Measurements from ENCODE around the gene SLC5A10.
"Not testable (repeated sequence)": the region's sequence is repeated elsewhere in the genome, so short reads cannot be mapped to it uniquely, and the experiment has no call there.

SLC5A10 gene

DNA sequence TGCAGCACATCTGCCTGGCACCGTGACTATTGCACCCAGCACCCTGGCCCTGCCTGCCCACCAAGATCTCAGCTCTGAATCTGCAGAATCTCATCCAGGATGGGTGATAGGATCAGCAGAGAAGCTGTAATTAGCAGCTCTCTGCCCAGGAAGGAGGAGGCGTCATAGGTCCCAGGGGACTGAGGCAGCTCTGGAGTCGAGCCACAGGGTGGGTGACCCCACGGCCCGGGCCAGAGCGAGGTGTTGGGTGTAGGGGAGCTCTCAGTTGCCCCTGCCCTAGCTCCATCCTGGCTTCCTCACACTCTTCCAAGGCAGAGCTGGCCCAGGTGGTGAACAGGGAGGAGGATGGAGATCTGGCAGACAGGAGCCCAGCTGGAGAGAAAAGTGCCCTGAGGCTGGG is 70.8 kb downstream of the SLC5A10 start:
- Histone ChIP-seq H3K4me2 (ENCODE audit: low read depth, low read length) (no peak overlapping the region), H3K27me3 (replicated peaks; ENCODE audit: insufficient read depth, low read length) (no peaks in the 10 kb centered on the region), H3F3A (ENCODE audit: insufficient read depth, low read length) (no peaks in the 10 kb centered on the region), H2AFZ (ENCODE audit: low read length) (no peak overlapping the region), H3K4me1 (ENCODE audit: low read length) (no peaks in the 10 kb centered on the region), H3K27ac (ENCODE audit: low read length) (no peak overlapping the region), H3K9me2 (replicated peaks; ENCODE audit: insufficient read depth, low read length) (no peaks in the 10 kb centered on the region), H3K9ac (ENCODE audit: low read length) (no peak overlapping the region), H3K4me3 (ENCODE audit: low read length) (no peak overlapping the region), H4K20me1 (ENCODE audit: insufficient read depth, low read length) (no peaks in the 10 kb centered on the region), H3K79me2 (ENCODE audit: low read length) (no peaks in the 10 kb centered on the region), H3K9me3 (replicated peaks; ENCODE audit: insufficient read depth, low read length) (no peaks in the 10 kb centered on the region), H3K36me3 (replicated peaks; ENCODE audit: insufficient read depth, low read length) (no peaks in the 10 kb centered on the region)
- no peak for DNase-seq
- TF ChIP-seq EZH2 (optimal IDR thresholded peaks at IDR 0.05; ENCODE audit: low read depth, low read length) (no peak), EZH2phosphoT487 (IDR thresholded peaks at IDR 0.05; ENCODE audit: low read length) (no peak)
- TF ChIP-seq, protein P1, sequence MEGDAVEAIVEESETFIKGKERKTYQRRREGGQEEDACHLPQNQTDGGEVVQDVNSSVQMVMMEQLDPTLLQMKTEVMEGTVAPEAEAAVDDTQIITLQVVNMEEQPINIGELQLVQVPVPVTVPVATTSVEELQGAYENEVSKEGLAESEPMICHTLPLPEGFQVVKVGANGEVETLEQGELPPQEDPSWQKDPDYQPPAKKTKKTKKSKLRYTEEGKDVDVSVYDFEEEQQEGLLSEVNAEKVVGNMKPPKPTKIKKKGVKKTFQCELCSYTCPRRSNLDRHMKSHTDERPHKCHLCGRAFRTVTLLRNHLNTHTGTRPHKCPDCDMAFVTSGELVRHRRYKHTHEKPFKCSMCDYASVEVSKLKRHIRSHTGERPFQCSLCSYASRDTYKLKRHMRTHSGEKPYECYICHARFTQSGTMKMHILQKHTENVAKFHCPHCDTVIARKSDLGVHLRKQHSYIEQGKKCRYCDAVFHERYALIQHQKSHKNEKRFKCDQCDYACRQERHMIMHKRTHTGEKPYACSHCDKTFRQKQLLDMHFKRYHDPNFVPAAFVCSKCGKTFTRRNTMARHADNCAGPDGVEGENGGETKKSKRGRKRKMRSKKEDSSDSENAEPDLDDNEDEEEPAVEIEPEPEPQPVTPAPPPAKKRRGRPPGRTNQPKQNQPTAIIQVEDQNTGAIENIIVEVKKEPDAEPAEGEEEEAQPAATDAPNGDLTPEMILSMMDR (IDR thresholded peaks at IDR 0.05; ENCODE audit: low read length): no peak

DNA sequence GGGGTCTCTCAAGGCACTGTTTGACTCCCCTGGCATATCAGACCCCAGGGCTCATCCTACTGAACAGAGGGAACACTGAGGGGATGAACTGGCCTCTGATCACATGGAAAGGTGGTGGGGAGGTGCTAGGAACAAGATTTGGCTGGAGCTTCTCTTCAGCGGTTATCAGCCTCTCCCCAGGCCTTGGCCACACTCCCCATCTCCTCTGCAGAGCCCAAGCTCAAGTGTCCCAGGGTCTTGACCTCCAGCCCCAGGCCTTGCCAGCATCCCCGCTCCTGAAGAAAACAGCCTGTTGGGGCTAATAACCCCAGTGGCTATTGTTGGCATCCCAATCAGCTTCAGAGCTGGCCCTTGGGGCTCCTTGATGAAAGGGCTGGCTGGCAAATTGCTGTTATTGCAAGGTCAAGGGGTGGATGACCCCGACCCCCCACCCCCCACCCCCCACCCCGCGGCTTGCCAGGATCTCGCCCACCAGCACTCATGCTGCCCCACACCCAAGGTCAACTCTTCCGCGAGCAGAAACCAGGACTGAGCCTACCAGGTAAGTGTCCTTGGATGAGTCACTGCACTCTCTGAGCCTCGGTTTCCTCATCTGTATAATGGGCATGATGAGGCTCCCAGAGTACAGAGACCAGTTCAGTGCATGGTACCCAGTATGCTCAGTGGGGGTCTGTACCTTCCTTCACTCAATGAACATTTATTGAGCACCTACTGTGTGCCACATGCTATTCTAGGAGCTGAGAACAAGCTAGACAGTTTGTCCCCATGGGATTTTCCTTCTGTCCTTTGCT is 71.4 kb downstream of the SLC5A10 start:
- Histone ChIP-seq H3K9me2 (replicated peaks; ENCODE audit: insufficient read depth, low read length) (no peaks in the 10 kb centered on the region), H3K36me3 (replicated peaks; ENCODE audit: insufficient read depth, low read length) (no peaks in the 10 kb centered on the region), H3K4me2 (ENCODE audit: low read depth, low read length) (no peak overlapping the region), H3K9me3 (replicated peaks; ENCODE audit: insufficient read depth, low read length) (no peaks in the 10 kb centered on the region), H2AFZ (ENCODE audit: low read length) (no peak overlapping the region), H3K9ac (ENCODE audit: low read length) (no peak overlapping the region), H3K27me3 (replicated peaks; ENCODE audit: insufficient read depth, low read length) (no peaks in the 10 kb centered on the region), H3K4me3 (ENCODE audit: low read length) (no peak overlapping the region), H4K20me1 (ENCODE audit: insufficient read depth, low read length) (no peaks in the 10 kb centered on the region), H3K27ac (ENCODE audit: low read length) (no peak overlapping the region), H3K79me2 (ENCODE audit: low read length) (no peaks in the 10 kb centered on the region), H3K4me1 (ENCODE audit: low read length) (no peaks in the 10 kb centered on the region), H3F3A (ENCODE audit: insufficient read depth, low read length) (no peaks in the 10 kb centered on the region)
- DNase-seq: no peak
- TF ChIP-seq EZH2phosphoT487 (IDR thresholded peaks at IDR 0.05; ENCODE audit: low read length): no peak

DNA sequence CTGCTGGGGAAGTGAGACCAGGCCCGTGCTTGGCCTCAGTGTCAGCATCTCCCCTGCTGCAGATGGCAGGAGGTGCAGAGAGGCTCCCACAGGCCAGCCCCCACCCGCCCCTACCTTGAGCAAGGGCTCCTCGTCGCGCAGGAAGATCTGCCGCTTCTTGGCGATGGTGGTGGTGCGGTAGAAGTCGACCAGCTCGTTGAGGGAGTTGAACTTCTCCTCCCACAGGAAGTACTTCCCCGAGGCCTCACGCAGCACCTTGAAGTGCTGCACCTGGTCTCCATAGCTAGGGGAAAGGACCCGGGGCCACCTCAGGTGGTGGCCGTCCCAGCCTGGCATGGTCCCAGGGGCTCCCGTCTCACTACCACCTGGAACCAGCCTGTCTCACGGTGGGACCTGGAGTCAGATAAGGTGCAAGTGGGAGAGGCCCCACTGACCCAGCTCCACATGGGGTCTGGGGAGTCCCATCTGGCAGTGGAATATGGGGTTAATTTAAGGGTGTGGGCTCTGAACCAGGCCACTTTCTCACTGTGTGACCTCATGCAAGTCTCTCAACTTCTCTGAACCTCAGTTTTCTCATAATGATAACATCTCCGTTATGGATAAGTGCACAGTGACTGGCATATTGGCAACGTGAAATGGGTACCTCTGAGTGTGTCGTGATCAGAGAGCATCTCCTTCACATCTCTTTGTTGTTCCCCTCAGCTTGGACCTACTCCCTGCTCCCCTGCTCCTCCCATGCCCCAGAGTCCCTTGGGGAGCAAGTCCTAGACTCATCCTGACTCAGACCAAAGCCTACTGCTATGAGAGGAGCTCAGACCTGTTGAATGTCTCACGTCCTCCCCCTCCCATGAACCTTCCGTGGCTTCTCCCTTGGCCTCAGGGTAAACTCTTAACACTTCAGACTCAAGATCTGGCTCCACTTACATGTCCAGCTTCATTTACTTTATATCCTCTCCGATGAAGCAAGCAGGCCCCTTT is 72.4 kb downstream of the SLC5A10 start:
- Histone ChIP-seq H3K4me2 (ENCODE audit: low read depth, low read length) (no peak overlapping the region), H3K27me3 (replicated peaks; ENCODE audit: insufficient read depth, low read length) (no peaks in the 10 kb centered on the region), H3K9ac (ENCODE audit: low read length) (no peak overlapping the region), H3K79me2 (ENCODE audit: low read length) (no peaks in the 10 kb centered on the region), H3K4me1 (ENCODE audit: low read length) (no peaks in the 10 kb centered on the region), H4K20me1 (ENCODE audit: insufficient read depth, low read length) (no peaks in the 10 kb centered on the region), H3K4me3 (ENCODE audit: low read length) (no peak overlapping the region), H3K27ac (ENCODE audit: low read length) (no peak overlapping the region), H2AFZ (ENCODE audit: low read length) (no peak overlapping the region), H3K9me3 (replicated peaks; ENCODE audit: insufficient read depth, low read length) (no peaks in the 10 kb centered on the region), H3K36me3 (replicated peaks; ENCODE audit: insufficient read depth, low read length) (no peaks in the 10 kb centered on the region), H3K9me2 (replicated peaks; ENCODE audit: insufficient read depth, low read length) (no peaks in the 10 kb centered on the region), H3F3A (ENCODE audit: insufficient read depth, low read length) (no peaks in the 10 kb centered on the region)
- DNase-seq: no peak
- TF ChIP-seq EZH2 (optimal IDR thresholded peaks at IDR 0.05; ENCODE audit: low read depth, low read length): no peak
- TF ChIP-seq, protein P1 (IDR thresholded peaks at IDR 0.05; ENCODE audit: low read length): no peak
- no peak for TF ChIP-seq EZH2phosphoT487 (IDR thresholded peaks at IDR 0.05; ENCODE audit: low read length)

DNA sequence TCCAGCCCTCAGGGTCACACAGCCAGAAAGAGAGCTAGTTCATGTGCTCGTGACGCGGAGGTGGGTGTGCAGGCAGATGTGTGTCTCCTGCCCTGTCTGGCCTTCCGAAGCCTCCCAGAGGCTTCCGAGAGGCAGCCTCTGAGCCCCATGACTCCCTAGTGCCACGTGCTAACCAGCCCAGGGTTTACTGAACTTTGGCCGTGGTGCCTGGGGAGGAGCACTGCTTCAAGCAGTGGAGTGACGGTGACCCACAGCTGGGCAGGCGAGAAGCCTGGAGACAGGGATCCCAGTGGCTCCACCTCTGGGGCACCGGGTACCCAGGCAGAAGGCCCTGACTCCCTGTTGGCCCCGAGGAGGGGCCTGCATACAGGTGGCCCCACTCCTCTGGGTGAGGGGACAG is 76.7 kb downstream of the SLC5A10 start:
- H3K9me3 ChIP-seq (replicated peaks; ENCODE audit: insufficient read depth, low read length); H3K4me2 ChIP-seq (ENCODE audit: low read depth, low read length); H3K9me2 ChIP-seq (replicated peaks; ENCODE audit: insufficient read depth, low read length); DNase-seq; H3K4me3 ChIP-seq (ENCODE audit: low read length); H4K20me1 ChIP-seq (ENCODE audit: insufficient read depth, low read length); H3K27ac ChIP-seq (ENCODE audit: low read length); H3K4me1 ChIP-seq (ENCODE audit: low read length); H3K9ac ChIP-seq (ENCODE audit: low read length); H3F3A ChIP-seq (ENCODE audit: insufficient read depth, low read length); H3K27me3 ChIP-seq (replicated peaks; ENCODE audit: insufficient read depth, low read length); H2AFZ ChIP-seq (ENCODE audit: low read length); H3K79me2 ChIP-seq (ENCODE audit: low read length); H3K36me3 ChIP-seq (replicated peaks; ENCODE audit: insufficient read depth, low read length): not testable (repeated sequence)

GRCh38 chr17:19029740-19030139 is 77.8 kb downstream of the SLC5A10 start:
- not testable (repeated sequence) for H3K27ac ChIP-seq (ENCODE audit: low read length); H3K9me3 ChIP-seq (replicated peaks; ENCODE audit: insufficient read depth, low read length); H3K36me3 ChIP-seq (replicated peaks; ENCODE audit: insufficient read depth, low read length); H4K20me1 ChIP-seq (ENCODE audit: insufficient read depth, low read length); H3K27me3 ChIP-seq (replicated peaks; ENCODE audit: insufficient read depth, low read length); H3K4me1 ChIP-seq (ENCODE audit: low read length); H3F3A ChIP-seq (ENCODE audit: insufficient read depth, low read length); H2AFZ ChIP-seq (ENCODE audit: low read length); H3K79me2 ChIP-seq (ENCODE audit: low read length); DNase-seq; H3K9ac ChIP-seq (ENCODE audit: low read length); H3K4me2 ChIP-seq (ENCODE audit: low read depth, low read length); H3K4me3 ChIP-seq (ENCODE audit: low read length); H3K9me2 ChIP-seq (replicated peaks; ENCODE audit: insufficient read depth, low read length)
